ENCODE results near the gene LDHAL6A. TPM values are rescaled to one million over a fixed set of nuclear protein-coding genes. Genes with fewer than 3 reads are reported as not detected.

Gene LDHAL6A
- polyA plus RNA-seq, 1 experiment = not detected

DNA sequence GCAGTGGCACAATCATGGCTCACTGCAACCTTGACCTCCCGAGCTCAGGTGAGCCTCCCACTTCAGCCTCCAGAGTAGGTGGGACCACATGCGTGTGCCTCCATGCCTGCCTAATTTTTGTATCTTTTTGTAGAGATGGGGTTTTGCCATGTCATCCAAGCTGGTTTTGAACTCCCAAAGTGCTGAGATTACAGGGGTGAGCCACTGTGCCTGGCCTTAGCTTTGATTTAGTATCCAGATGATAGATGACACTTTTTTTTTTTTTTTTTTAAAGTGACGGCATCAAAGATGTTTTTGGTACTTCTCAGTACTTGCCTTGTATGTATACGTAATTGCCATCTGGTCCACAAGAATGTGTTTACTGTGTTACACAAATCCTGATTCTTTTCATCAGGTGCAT, 23.4 kb downstream of the LDHAL6A start:
- Histone ChIP-seq H3K27me3 (ENCODE audit: control insufficient read depth, insufficient read depth, low read length) (no peaks in the 10 kb centered on the region), H3K4me3 (ENCODE audit: low read depth, low read length) (no peak overlapping the region), H3K9me3 (ENCODE audit: control insufficient read depth, insufficient read depth, low read length) (no peaks in the 10 kb centered on the region), H3K27ac (ENCODE audit: low read depth, low read length) (no peak overlapping the region)
- ChIA-PET POLR2A (no interaction called here), CTCF (no interaction called here)
- no peak for DNase-seq (ENCODE audit: low read depth, low spot score)
- TF ChIP-seq, protein P1, sequence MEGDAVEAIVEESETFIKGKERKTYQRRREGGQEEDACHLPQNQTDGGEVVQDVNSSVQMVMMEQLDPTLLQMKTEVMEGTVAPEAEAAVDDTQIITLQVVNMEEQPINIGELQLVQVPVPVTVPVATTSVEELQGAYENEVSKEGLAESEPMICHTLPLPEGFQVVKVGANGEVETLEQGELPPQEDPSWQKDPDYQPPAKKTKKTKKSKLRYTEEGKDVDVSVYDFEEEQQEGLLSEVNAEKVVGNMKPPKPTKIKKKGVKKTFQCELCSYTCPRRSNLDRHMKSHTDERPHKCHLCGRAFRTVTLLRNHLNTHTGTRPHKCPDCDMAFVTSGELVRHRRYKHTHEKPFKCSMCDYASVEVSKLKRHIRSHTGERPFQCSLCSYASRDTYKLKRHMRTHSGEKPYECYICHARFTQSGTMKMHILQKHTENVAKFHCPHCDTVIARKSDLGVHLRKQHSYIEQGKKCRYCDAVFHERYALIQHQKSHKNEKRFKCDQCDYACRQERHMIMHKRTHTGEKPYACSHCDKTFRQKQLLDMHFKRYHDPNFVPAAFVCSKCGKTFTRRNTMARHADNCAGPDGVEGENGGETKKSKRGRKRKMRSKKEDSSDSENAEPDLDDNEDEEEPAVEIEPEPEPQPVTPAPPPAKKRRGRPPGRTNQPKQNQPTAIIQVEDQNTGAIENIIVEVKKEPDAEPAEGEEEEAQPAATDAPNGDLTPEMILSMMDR (IDR thresholded peaks at IDR 0.05; ENCODE audit: low read depth, low read length) = no peak

DNA sequence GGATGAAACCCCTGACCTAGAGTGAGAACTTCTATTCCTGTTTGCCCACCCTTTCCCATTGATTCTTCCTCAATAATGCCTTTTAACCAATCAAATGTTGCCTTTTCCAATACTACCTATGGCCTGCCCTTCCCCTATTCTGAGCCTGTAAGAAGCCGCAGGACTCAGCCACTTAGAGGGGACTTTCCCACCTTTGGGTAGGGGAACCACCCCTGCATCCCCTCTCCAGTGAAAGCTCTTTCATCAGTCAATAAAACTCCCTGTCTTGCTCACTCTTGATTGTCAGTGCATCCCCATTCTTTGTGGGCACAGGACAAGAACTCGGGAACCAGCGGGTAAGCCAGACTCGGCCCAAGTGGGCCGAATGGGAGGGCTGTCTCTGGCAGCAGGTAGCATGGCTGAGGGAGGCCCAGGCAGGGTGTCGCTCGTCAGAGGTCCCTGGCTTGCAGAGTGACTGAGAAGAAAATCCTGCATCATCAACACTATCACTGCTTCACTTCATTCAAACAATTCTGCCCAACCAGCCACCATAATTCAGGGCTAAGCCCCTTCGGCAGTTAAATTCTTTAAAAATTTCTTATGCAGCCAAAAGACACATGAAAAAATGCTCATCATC, 30.4 kb downstream of the LDHAL6A start:
- POLR2A ChIA-PET = no interaction called here
- Histone ChIP-seq H3K27ac (ENCODE audit: low read depth, low read length) (no peak overlapping the region), H3K27me3 (ENCODE audit: control insufficient read depth, insufficient read depth, low read length) (no peaks in the 10 kb centered on the region), H3K9me3 (ENCODE audit: control insufficient read depth, insufficient read depth, low read length) (no peaks in the 10 kb centered on the region), H3K4me3 (ENCODE audit: low read depth, low read length) (no peak overlapping the region)
- TF ChIP-seq, protein P1 (IDR thresholded peaks at IDR 0.05; ENCODE audit: low read depth, low read length) = no peak
- CTCF ChIA-PET = no interaction called here
- no peak for DNase-seq (ENCODE audit: low read depth, low spot score)

DNA sequence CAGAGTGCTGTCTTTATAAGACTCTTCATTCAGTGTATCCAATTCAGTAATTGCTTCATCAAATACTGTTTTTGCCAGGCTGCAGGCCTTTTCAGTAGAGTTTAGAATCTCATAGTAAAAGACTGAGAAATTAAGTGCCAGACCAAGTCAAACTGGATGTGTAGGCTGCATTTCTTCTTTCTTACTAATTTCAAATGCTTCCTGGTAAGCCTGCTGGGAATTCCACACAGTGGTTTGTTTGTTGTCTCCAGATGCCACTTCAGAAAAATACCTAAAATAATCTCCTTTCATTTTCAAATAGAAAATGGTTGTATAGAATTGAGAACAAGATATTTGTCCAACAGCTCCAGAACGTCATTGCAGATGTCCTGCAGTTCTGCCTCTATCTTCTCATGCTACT, 34.7 kb downstream of the LDHAL6A start:
- POLR2A ChIA-PET = no interaction called here
- Histone ChIP-seq H3K27ac (ENCODE audit: low read depth, low read length) (no peak overlapping the region), H3K4me3 (ENCODE audit: low read depth, low read length) (no peak overlapping the region), H3K27me3 (ENCODE audit: control insufficient read depth, insufficient read depth, low read length) (no peaks in the 10 kb centered on the region), H3K9me3 (ENCODE audit: control insufficient read depth, insufficient read depth, low read length) (no peaks in the 10 kb centered on the region)
- TF ChIP-seq, protein P1 (IDR thresholded peaks at IDR 0.05; ENCODE audit: low read depth, low read length) = no peak
- CTCF ChIA-PET = interaction anchor here (1.3 kb wide), 1 partner anchor 247 kb away, joined by 4 read pairs; no protein-coding TSS in a partner anchor
- DNase-seq (ENCODE audit: low read depth, low spot score) = no peak

DNA sequence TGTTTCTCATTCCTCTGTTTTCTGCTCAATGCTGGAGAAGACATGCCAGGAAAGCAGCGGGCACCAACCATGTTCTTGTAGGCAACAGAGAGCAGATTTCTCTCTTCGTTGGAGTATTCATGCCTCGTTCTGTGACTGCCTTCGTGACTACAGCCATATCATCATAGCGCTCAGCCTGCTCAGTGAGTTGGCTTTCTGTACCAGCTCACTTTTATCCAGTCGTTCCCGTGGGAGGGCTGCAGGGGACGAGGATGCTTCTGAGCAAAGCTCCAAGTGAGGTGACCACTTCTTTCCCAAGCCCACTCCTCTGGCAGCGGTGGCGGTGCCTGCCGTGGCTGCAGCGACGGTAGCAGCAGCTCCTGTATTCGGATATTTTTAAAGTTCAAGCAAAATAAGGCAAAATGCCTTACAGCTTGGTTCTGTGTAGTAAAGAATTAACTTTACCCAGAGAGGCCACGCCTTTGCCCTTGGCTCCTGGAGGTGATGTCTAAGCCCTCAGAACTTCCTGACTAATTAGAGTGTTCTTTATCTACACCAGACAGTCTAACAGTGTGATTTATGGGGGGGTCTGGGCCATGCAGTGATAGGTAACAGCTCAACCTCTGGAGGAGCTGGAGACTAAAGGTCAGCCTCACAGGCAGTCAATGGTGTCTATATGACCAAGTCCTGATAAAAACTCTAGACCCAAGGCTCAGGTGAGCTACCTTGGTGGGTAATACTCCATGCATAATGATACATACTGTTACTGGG, 35.3 kb downstream of the LDHAL6A start:
- CTCF ChIA-PET = interaction anchor here (1.3 kb wide), 1 partner anchor 247 kb away, joined by 4 read pairs; no protein-coding TSS in a partner anchor
- H3K27ac ChIP-seq (ENCODE audit: low read depth, low read length) = no peak overlapping the region
- no peak for DNase-seq (ENCODE audit: low read depth, low spot score)
- no peak overlapping the region for H3K4me3 ChIP-seq (ENCODE audit: low read depth, low read length)
- POLR2A ChIA-PET = no interaction called here
- TF ChIP-seq, protein P1 (IDR thresholded peaks at IDR 0.05; ENCODE audit: low read depth, low read length) = no peak
- no peaks in the 10 kb centered on the region for H3K27me3 ChIP-seq (ENCODE audit: control insufficient read depth, insufficient read depth, low read length)
- no peaks in the 10 kb centered on the region for H3K9me3 ChIP-seq (ENCODE audit: control insufficient read depth, insufficient read depth, low read length)

DNA sequence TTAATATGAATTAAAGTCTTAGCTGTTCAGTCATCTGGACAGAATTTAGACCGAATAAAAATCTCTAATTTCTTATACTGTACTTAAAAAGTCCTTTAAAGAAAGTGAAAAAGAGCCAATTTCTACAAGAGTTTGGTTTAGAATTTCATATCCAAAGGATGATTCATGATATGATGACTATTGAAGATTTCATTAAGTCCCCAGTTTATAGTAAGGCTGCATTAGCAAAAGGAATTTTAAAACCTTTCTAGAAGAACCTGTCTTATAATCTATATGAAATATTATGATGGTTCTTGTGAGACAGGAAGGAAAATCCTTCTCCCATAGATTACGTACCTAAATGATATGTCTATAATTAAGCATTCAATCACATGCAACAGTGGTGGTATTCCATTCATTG, 36.3 kb downstream of the LDHAL6A start:
- no peak for DNase-seq (ENCODE audit: low read depth, low spot score)
- TF ChIP-seq, protein P1 (IDR thresholded peaks at IDR 0.05; ENCODE audit: low read depth, low read length) = no peak
- POLR2A ChIA-PET = no interaction called here
- no peak overlapping the region for H3K27ac ChIP-seq (ENCODE audit: low read depth, low read length)
- H3K4me3 ChIP-seq (ENCODE audit: low read depth, low read length) = no peak overlapping the region
- CTCF ChIA-PET = interaction anchor here (0.7 to 1.3 kb wide), 2 partner anchors 248 to 261 kb away, joined by 3 to 4 read pairs; no protein-coding TSS in a partner anchor
- no peaks in the 10 kb centered on the region for H3K9me3 ChIP-seq (ENCODE audit: control insufficient read depth, insufficient read depth, low read length)
- no peaks in the 10 kb centered on the region for H3K27me3 ChIP-seq (ENCODE audit: control insufficient read depth, insufficient read depth, low read length)
